ENCODE measurements around the gene AKT2.

Gene AKT2

DNA sequence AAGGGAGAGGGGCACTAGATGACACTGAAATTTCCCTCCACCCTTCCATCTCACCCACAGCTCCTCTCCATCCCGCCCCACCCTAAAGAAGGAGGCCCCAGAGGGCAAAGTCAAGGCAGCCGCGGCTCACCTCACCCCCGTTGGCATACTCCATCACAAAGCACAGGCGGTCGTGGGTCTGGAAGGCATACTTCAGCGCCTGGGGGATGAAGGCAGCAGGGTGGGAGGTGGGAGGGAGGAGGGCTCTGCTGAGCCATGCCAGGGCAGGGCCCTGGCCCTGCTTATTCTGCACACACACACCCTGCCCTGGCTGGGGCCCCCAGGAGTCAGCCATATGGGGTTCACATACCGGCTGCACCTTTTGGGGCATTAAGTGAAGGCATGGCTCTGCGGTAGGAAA lies 46.4 kb downstream of the AKT2 start:
- no peak for ATAC-seq (replicated peaks)
- Mint-ChIP-seq H3K27ac (peak overlapping the region in 1 of 2 donors; percentile 62), H3K9me3 (no peaks in the 10 kb centered on the region), H3K27me3 (no peaks in the 10 kb centered on the region), H3K4me1 (ENCODE audit: low read depth in 2 of 2) (peaks cover 0 to 5% of the 10 kb centered on the region in 2 donors), H3K36me3 (ENCODE audit: insufficient read depth) (peaks cover 39% of the 10 kb centered on the region), H3K4me3 (no peak overlapping the region)
- no peak for DNase-seq

DNA sequence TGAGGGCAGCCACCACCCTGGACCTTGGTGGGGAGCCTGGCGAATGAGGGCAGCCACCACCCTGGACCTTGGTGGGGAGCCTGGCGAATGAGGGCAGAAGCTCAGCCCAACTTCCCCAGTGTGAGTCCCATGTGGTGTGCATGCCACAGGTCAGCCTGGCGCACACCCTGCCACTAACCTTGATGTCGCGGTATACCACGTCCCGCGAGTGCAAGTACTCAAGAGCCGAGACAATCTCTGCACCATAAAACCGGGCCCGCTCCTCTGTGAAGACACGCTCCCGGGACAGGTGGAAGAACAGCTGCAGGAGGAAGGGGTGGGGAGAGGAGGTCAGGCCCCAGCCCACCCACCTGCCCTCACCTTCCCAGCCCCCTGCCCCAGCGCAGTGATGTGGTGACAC lies 47.4 kb downstream of the AKT2 start:
- peaks cover 0 to 5% of the 10 kb centered on the region in 2 donors for H3K4me1 Mint-ChIP-seq (ENCODE audit: low read depth in 2 of 2)
- peak overlapping the region in 1 of 2 donors; percentile 62 for H3K27ac Mint-ChIP-seq
- H3K36me3 Mint-ChIP-seq (ENCODE audit: insufficient read depth): peaks cover 42% of the 10 kb centered on the region
- no peak for DNase-seq
- no peak overlapping the region for H3K4me3 Mint-ChIP-seq
- no peaks in the 10 kb centered on the region for H3K9me3 Mint-ChIP-seq
- ATAC-seq (replicated peaks): no peak
- H3K27me3 Mint-ChIP-seq: no peaks in the 10 kb centered on the region

DNA sequence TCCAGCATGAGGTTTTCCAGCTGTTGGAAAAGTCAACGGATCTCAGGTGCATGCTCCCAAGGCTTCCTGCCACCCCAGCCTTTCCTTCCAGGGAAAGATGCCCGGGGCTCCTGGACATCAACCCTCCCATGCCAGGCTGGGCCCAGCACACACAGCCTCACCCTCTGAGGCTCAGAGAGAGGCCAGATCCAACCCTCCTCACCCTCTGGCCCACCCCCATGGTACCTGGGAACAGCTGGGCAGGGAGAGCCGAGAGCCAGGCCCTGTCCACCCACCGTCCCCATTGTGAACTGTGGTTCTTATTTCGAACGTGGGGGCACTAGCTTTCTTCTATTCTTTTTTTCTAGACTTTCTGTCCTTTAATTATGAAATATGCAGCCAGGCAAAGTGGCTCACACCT lies 48.8 kb downstream of the AKT2 start:
- H3K9me3 Mint-ChIP-seq: no peaks in the 10 kb centered on the region
- H3K4me1 Mint-ChIP-seq (ENCODE audit: low read depth in 2 of 2): peaks cover 0 to 3% of the 10 kb centered on the region in 2 donors
- peaks cover 34% of the 10 kb centered on the region for H3K36me3 Mint-ChIP-seq (ENCODE audit: insufficient read depth)
- DNase-seq (no peak), ATAC-seq (replicated peaks) (no peak)
- no peak overlapping the region for H3K4me3 Mint-ChIP-seq
- peak overlapping the region in 1 of 2 donors; percentile 53 for H3K27ac Mint-ChIP-seq
- H3K27me3 Mint-ChIP-seq: no peaks in the 10 kb centered on the region

DNA sequence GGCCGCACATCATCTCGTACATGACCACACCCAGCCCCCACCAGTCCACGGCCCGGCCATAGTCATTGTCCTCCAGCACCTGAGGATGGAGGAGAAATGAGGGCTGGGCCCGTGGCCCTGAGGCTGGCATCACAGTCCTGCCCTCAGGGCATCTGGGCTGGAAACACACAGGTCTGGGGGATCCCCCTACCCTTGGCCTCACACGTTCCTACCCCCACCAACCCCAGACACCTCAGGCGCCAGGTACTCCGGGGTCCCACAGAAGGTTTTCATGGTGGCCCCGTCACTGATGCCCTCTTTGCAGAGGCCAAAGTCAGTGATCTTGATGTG lies 49.2 kb downstream of the AKT2 start:
- H3K9me3 Mint-ChIP-seq: no peaks in the 10 kb centered on the region
- no peaks in the 10 kb centered on the region for H3K27me3 Mint-ChIP-seq
- ATAC-seq (replicated peaks) (no peak), DNase-seq (no peak)
- no peak overlapping the region for H3K27ac Mint-ChIP-seq
- H3K36me3 Mint-ChIP-seq (ENCODE audit: insufficient read depth): peaks cover 30% of the 10 kb centered on the region
- H3K4me1 Mint-ChIP-seq (ENCODE audit: low read depth in 2 of 2): peaks cover 0 to 3% of the 10 kb centered on the region in 2 donors
- no peak overlapping the region for H3K4me3 Mint-ChIP-seq

DNA sequence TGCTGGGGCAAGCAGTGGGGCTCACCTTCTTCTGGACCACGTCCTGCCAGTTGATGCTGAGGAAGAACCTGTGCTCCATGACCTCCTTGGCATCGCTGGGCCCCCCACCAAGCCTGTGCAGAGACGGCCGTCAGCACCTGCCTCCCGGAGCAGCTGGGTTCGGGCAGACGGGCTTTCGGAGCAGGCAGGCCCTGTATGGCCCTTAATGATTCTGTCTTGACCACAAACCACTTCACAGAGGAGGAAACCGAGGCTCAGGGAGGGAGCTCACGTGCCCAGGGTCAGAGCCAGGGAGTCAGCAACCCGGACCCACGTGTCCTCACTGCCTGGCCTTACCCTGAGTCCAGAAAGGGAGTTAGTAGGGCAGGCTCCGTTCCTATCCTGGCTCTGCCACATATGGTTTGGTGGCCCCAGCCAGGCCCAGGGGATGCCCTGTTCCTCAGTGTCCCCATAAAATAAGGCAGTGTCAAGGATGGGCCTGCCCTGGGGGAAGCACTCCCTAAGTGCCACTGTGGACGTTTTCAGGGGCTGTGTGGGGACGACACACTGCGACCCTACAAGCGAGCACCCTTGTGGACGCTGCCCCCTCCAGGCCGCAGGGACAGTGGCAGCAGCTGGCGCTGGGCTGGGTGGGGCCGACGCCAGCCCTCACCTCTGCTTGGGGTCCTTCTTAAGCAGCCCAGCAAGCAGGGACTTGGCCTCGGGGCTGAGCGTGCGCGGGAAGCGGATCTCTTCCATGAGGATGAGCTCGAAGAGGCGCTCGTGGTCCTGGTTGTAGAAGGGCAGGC lies 49.7 kb downstream of the AKT2 start:
- ATAC-seq (replicated peaks): no peak

DNA sequence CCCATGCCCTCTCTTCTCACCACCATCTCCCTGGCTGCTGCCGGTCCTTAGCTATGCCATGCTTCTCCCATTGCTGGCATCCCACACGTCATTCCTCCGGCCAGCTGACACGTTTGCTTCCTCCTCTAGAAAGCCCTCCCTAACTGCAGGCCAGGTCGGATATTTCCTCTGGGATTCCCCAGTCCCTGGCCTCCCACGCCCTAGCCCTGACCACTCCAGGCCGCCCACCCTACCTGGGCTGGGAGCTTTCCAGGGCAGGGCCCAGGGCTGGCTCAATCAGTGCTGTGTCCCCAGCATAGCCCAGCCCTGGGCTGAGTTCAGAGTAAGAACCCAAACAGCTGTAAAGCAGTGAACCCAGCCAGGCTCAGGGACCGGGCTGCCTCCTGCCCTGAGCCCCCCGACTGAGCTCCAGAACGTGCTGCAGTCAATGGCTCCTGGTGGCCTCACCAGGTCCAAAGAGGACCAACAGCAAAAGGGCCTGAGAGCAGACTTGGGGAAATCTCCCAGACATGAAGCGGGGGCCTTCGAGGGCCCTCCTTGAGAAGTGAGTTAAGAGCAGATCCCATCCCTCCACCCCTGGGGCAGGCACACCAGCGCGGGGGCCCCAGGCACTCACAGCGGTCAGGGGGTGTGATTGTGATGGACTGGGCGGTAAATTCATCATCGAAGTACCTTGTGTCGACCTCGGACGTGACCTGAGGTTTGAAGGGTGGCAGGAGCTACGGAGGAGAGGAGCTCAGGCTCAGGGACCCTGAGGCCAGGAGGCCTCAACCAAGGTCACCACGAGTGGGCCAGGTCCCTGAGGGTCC lies 50.5 kb downstream of the AKT2 start:
- Mint-ChIP-seq H3K9me3 (no peaks in the 10 kb centered on the region), H3K4me1 (ENCODE audit: low read depth in 2 of 2) (peaks cover 0 to 3% of the 10 kb centered on the region in 2 donors), H3K36me3 (ENCODE audit: insufficient read depth) (peaks cover 31% of the 10 kb centered on the region), H3K27me3 (no peaks in the 10 kb centered on the region), H3K27ac (no peak overlapping the region), H3K4me3 (peak overlapping the region in 1 of 2 donors; percentile 42)
- DNase-seq: no peak
- ATAC-seq (replicated peaks): no peak

More for the DNA sequence above, 49.7 kb downstream of the AKT2 start:
- no peak for DNase-seq
- no peak overlapping the region for H3K27ac Mint-ChIP-seq
- peaks cover 30% of the 10 kb centered on the region for H3K36me3 Mint-ChIP-seq (ENCODE audit: insufficient read depth)
- H3K9me3 Mint-ChIP-seq: no peaks in the 10 kb centered on the region
- no peaks in the 10 kb centered on the region for H3K27me3 Mint-ChIP-seq
- H3K4me1 Mint-ChIP-seq (ENCODE audit: low read depth in 2 of 2): peaks cover 0 to 3% of the 10 kb centered on the region in 2 donors
- H3K4me3 Mint-ChIP-seq: no peak overlapping the region

DNA sequence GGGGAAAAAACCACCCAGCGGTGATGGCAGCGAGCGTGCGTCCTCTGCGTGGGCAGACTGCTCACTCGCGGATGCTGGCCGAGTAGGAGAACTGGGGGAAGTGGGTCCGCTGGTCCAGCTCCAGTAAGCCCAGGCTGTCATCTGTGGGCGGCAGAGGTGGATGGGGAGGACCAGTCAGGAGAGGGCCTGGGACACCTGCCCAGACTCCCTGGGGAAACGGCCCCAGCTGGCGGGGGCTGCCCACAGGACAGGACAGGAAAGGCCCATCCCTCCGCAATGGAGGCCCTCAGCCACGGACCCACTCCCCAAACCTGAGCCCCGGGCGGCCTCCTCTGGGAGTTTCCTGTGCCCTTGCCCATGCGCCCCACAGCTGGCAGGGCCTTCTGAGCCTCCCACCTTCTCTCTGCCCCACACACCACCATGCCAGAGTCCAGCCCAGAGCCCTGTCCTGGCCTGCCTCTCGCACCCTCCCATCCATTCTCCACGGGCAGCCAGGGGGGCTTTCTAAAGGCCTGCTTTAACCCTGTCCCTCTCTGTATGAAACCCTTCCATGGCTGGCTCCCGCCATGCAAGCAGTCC lies 51.2 kb downstream of the AKT2 start:
- ATAC-seq (replicated peaks) (no peak), DNase-seq (no peak)
- Mint-ChIP-seq H3K27me3 (no peaks in the 10 kb centered on the region), H3K4me1 (ENCODE audit: low read depth in 2 of 2) (peaks cover 0 to 3% of the 10 kb centered on the region in 2 donors), H3K9me3 (no peaks in the 10 kb centered on the region), H3K4me3 (no peak overlapping the region), H3K36me3 (ENCODE audit: insufficient read depth) (peaks cover 31% of the 10 kb centered on the region), H3K27ac (no peak overlapping the region)

DNA sequence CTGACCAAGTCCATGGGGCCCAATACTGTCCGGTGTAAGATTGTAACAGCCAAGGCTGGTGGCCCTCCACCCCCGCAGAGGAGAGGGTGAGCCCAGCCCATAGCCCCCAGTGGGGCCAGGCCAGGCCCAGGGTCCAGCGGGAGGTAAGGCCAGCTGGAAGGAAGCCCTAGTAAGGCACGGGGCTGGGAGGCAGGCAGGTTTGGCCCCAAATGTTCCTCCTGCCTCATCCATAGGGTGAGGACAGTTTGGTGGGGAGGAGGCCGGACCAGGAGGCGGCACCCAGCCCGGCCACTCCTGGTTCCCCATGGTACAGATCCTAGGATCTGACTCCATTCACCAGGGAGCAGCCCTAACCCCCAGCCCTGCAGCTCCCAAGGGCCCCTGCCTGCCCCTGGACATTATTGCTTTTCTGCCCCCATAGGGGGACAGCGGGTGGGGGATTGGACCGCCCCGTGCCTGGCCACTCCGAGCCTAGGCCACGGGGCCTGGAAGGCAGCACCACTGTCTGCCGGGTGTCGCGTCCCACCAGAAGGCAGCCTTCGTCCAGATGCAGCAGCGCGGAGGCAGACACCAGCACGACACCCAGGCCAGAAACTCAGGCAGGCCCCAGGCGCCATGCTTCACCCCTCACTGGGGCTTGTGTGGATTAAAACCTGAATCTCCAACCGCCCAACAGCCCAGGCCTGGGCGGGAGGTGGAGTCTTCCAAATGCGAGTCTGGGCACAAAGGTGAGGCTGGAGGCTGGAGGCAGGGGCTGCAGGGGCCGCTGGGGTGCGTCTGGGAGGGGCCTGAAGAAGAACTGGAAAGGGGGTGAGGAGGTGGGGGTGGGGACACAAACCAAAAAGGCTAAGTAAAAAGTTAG lies 52.0 kb downstream of the AKT2 start:
- Mint-ChIP-seq H3K9me3 (no peaks in the 10 kb centered on the region), H3K27ac (no peak overlapping the region), H3K27me3 (no peaks in the 10 kb centered on the region), H3K4me1 (ENCODE audit: low read depth in 2 of 2) (peaks cover 0 to 3% of the 10 kb centered on the region in 2 donors), H3K4me3 (no peak overlapping the region), H3K36me3 (ENCODE audit: insufficient read depth) (peaks cover 27% of the 10 kb centered on the region)
- no peak for DNase-seq
- ATAC-seq (replicated peaks): no peak

DNA sequence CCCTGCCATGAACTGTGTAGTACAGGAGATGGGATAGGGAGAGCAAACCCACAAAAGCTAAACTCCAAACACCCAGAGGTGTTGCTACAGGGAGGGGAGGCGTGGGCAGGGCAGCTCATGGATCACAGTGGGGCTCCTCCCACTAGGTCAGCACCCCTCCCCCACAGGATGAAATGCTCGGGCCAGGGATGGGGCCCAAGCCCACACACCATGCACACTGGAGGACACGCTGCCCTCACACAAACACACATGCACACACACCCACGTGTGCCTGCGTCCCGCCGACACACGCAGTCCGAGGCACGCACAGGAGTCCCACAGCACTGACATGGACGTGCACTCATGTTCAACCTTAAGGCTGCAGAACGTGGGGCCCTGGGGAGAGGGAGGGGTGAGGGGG lies 52.7 kb downstream of the AKT2 start:
- DNase-seq: no peak
- H3K27me3 Mint-ChIP-seq: no peaks in the 10 kb centered on the region
- peak overlapping the region in 1 of 2 donors; percentile 23 for H3K27ac Mint-ChIP-seq
- no peak overlapping the region for H3K4me3 Mint-ChIP-seq
- H3K36me3 Mint-ChIP-seq (ENCODE audit: insufficient read depth): peaks cover 25% of the 10 kb centered on the region
- H3K9me3 Mint-ChIP-seq: no peaks in the 10 kb centered on the region
- H3K4me1 Mint-ChIP-seq (ENCODE audit: low read depth in 2 of 2): peaks cover 0 to 1% of the 10 kb centered on the region in 2 donors
- ATAC-seq (replicated peaks): no peak

DNA sequence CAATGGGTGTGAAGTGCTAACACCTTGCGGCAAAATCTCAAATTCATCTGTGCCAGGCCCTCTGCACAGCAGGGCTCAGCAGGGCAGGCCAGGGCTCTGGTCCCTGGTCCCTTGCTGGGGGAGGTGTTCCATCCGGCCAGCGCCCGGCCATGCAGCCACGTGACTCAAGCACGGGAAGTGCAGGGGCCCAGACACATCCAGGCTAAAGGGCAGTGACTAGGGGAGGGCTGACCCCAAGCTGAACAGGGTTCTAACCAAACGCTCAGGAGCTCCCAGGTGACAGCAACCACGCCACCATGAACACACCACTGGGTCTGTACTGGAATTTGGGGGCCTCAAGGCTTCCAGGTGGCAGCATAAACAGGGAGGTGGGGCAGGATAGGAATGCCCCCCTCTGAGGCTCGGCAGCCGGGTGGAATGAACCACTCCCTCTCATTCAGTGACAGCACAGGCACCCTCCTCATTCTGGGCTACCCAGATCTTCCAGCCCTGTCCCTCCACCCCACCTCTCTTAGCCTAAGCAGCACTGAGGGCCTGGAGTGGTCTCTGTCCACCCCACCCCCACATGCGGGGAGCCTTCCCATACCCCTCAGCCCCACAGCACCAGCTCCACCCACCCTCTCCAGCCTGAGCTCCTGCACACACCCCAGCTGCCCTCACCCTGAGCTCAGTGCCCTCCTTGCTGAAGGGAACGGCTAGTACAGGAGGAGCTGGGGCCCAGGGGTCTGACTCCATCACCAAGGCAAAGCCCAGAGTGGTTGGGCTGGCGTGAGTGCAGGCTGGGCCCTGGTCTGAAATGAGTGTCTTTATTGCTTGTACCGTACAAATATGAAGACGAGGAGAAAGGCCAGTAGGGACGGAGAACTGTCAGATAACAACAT lies 53.4 kb downstream of the AKT2 start:
- H3K27me3 Mint-ChIP-seq: peaks cover under 1 to 5% of the 10 kb centered on the region in 2 donors
- no peak overlapping the region for H3K27ac Mint-ChIP-seq
- no peak overlapping the region for H3K4me3 Mint-ChIP-seq
- H3K9me3 Mint-ChIP-seq: no peaks in the 10 kb centered on the region
- DNase-seq (no peak), ATAC-seq (replicated peaks) (no peak)
- peaks cover 0 to under 1% of the 10 kb centered on the region in 2 donors for H3K4me1 Mint-ChIP-seq (ENCODE audit: low read depth in 2 of 2)
- peaks cover 25% of the 10 kb centered on the region for H3K36me3 Mint-ChIP-seq (ENCODE audit: insufficient read depth)

DNA sequence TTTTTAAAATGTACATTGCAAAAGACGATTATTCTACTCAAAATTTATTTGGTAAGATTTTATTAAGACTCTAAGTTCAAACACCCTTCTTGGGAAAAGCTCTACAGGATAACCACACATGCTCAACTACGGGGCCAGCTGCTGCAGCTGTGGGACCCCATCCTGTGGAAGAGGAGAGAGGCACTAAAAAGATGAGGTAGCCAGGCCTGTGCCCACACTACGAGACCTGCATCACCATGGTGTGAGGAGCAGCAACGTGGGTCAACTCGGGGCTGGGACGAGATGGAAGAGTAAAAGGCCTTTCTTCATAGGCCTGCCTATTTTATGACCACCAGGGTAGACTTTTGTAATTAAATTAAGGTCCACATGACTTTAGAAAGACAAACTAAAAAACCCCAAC lies 54.1 kb downstream of the AKT2 start:
- H3K36me3 Mint-ChIP-seq (ENCODE audit: insufficient read depth): peaks cover 28% of the 10 kb centered on the region
- no peak overlapping the region for H3K4me3 Mint-ChIP-seq
- no peak for ATAC-seq (replicated peaks)
- H3K27ac Mint-ChIP-seq: no peak overlapping the region
- peaks cover 6 to 12% of the 10 kb centered on the region in 2 donors for H3K27me3 Mint-ChIP-seq
- no peaks in the 10 kb centered on the region for H3K9me3 Mint-ChIP-seq
- H3K4me1 Mint-ChIP-seq (ENCODE audit: low read depth in 2 of 2): peaks cover under 1 to 6% of the 10 kb centered on the region in 2 donors
- no peak for DNase-seq

DNA sequence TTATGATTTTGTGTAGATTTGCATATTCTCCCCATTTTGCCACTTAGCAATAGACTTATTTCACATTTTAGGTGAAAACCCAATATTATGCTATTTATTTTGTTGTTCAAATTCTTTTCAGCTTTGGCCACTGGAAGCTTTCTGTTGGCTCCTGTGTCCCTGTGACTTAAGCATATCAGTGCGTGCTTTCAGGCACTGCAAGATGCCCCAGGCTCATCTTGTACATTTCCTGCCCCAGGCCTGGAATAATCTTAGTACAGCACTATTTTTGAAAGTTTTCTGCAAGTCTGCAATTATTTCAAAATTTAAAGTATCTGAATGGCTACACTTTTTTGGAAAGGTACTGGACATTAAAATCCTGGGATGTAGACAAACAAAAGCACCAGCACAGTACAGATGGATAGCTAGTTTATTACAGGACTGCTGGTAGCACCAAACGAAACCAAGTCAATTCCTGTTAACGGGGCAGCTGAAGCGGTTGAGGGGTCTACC lies 55.2 kb downstream of the AKT2 start:
- Mint-ChIP-seq H3K36me3 (ENCODE audit: insufficient read depth) (peaks cover 26% of the 10 kb centered on the region), H3K9me3 (no peaks in the 10 kb centered on the region)

More for the DNA sequence above, 55.2 kb downstream of the AKT2 start:
- H3K27me3 Mint-ChIP-seq: peaks cover 17 to 23% of the 10 kb centered on the region in 2 donors
- DNase-seq: no peak
- no peak for ATAC-seq (replicated peaks)
- no peak overlapping the region for H3K27ac Mint-ChIP-seq
- no peak overlapping the region for H3K4me3 Mint-ChIP-seq
- H3K4me1 Mint-ChIP-seq (ENCODE audit: low read depth in 2 of 2): peaks cover 9 to 14% of the 10 kb centered on the region in 2 donors
